Measurements from ENCODE around the gene KDM5A.

Gene KDM5A

DNA sequence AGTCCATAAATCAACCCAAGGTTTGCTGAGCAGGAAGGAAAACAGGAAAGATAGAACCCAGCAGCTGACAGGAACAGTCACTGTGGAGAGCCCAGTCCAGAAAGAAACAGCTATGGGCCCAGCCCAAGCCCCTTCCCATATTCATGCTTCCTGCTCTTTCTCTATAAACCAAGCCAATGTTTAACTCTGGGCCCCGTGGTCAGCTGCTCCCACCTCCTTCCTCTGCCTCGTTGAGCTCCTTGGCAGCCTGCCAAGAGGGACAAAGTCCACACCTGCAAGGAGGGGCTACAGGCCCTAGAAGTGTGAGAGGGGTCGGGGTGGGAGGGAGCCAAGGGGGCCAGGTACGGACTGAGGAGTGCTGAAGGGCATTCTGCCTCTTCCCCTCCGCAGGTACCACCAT, 136.5 kb downstream of the KDM5A start:
- ChIA-PET CTCF (no interaction called here), POLR2A (no interaction called here)
- TF ChIP-seq, protein P1, sequence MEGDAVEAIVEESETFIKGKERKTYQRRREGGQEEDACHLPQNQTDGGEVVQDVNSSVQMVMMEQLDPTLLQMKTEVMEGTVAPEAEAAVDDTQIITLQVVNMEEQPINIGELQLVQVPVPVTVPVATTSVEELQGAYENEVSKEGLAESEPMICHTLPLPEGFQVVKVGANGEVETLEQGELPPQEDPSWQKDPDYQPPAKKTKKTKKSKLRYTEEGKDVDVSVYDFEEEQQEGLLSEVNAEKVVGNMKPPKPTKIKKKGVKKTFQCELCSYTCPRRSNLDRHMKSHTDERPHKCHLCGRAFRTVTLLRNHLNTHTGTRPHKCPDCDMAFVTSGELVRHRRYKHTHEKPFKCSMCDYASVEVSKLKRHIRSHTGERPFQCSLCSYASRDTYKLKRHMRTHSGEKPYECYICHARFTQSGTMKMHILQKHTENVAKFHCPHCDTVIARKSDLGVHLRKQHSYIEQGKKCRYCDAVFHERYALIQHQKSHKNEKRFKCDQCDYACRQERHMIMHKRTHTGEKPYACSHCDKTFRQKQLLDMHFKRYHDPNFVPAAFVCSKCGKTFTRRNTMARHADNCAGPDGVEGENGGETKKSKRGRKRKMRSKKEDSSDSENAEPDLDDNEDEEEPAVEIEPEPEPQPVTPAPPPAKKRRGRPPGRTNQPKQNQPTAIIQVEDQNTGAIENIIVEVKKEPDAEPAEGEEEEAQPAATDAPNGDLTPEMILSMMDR (IDR thresholded peaks at IDR 0.05; ENCODE audit: control extremely low read depth, extremely low read depth, low read depth, missing control alignments) = no peak
- DNase-seq (ENCODE audit: extremely low spot score) = no peak

DNA sequence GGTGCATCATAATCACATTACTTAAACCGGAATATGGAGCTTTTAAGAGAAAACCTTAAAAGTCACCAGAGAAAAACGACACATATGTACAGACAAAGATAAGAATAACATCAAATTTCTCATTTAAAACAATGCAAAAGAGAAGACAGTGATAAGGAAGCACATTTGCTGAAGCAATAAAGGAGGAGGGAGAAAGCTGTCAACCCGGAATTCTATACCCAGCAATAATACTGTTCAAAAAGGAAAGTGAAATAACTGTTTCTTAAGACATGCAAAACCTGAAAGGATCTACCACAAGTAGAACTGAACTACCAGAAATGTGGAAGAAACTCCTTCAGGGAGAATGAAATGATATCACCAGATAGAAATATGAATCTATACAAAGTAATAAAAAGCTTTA, 141.8 kb downstream of the KDM5A start:
- POLR2A ChIA-PET = no interaction called here
- CTCF ChIA-PET = interaction anchor here (1.2 kb wide), 1 partner anchor 8 kb away, joined by 5 read pairs; no protein-coding TSS in a partner anchor
- TF ChIP-seq, protein P1 (IDR thresholded peaks at IDR 0.05; ENCODE audit: control extremely low read depth, extremely low read depth, low read depth, missing control alignments) = no peak
- no peak for DNase-seq (ENCODE audit: extremely low spot score)

GRCh38 chr12:243381-243780, 145.7 kb downstream of the KDM5A start:
- TF ChIP-seq, protein P1 (IDR thresholded peaks at IDR 0.05; ENCODE audit: control extremely low read depth, extremely low read depth, low read depth, missing control alignments) = no peak
- ChIA-PET CTCF (no interaction called here), POLR2A (no interaction called here)
- no peak for DNase-seq (ENCODE audit: extremely low spot score)

GRCh38 chr12:242496-242895, 146.6 kb downstream of the KDM5A start:
- ChIA-PET CTCF (no interaction called here), POLR2A (no interaction called here)
- DNase-seq (ENCODE audit: extremely low spot score) = no peak
- TF ChIP-seq, protein P1 (IDR thresholded peaks at IDR 0.05; ENCODE audit: control extremely low read depth, extremely low read depth, low read depth, missing control alignments) = no peak

- TF ChIP-seq, protein P1 (IDR thresholded peaks at IDR 0.05; ENCODE audit: control extremely low read depth, extremely low read depth, low read depth, missing control alignments) = no peak
- DNase-seq (ENCODE audit: extremely low spot score) = no peak
- ChIA-PET POLR2A (no interaction called here), CTCF (no interaction called here)
Observed at GRCh38 chr12:241266-241665, 147.9 kb downstream of the KDM5A start.

DNA sequence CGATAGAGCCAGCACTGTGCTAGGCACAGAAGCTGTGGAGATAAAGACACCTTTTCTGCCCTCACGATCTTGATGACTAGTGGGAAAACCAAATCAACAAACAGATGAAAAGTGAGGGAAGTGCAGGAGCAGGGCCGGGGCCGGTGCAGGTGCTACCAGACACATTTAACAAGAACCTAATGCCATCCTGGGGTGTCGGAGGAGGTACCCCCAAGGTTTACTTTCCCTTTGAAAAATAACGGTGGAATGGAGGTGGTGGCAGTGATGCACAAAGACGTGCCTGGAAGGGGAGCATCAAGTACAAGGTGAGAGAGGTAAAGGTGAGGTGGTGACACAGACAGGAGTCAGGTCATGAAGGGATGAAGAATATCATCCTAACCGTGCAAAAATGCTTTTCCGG, 148.6 kb downstream of the KDM5A start:
- ChIA-PET POLR2A (no interaction called here), CTCF (no interaction called here)
- TF ChIP-seq, protein P1 (IDR thresholded peaks at IDR 0.05; ENCODE audit: control extremely low read depth, extremely low read depth, low read depth, missing control alignments) = no peak
- DNase-seq (ENCODE audit: extremely low spot score) = no peak
